CD4-positive, CD25-positive, alpha-beta regulatory T cell (primary cell): ENCODE measurements around the gene RNF34. TPM values are rescaled to one million over a fixed set of nuclear protein-coding genes. Genes with fewer than 3 reads are reported as not detected.

Source experiments
- ATAC-seq, 2 donors: fragments of 150-1000 bp; cut with Tn5 transposase; one replicate each; pipeline ENCODE4 v1.10.0; 2021; ENCODE audit warnings: low read depth in 2 of 2, moderate number of reproducible peaks in 2 of 2, moderate library complexity in 1 of 2
- DNase-seq, 3 donors: peaks; one replicate each; pipeline versions ENCODE4 v3.0.0 to v3.0.0-alpha.2; 2012 to 2022; ENCODE audit warnings: mixed read lengths in 1 of 3
- H3K27ac ChIP-seq: one replicate; pipeline ENCODE4 v1.7.0; 2013; ENCODE audit warnings: mild to moderate bottlenecking, low read length; ENCODE audit not compliant: insufficient read depth, poor library complexity, severe bottlenecking
- H3K27me3 ChIP-seq: one replicate; pipeline ENCODE4 v1.7.0; 2013; ENCODE audit warnings: low read length; ENCODE audit not compliant: control insufficient read depth, insufficient read depth
- H3K36me3 ChIP-seq: one replicate; pipeline ENCODE4 v1.7.0; 2013; ENCODE audit warnings: mild to moderate bottlenecking, low read length, moderate library complexity; ENCODE audit not compliant: control insufficient read depth, insufficient read depth
- H3K4me1 ChIP-seq: 2 replicates; pipeline ENCODE4 v1.7.0; 2013; ENCODE audit warnings: mild to moderate bottlenecking, low read length; ENCODE audit not compliant: insufficient read depth, control insufficient read depth, poor library complexity, severe bottlenecking
- H3K4me3 ChIP-seq: one replicate; pipeline ENCODE4 v1.7.0; 2013; ENCODE audit warnings: low read depth, mild to moderate bottlenecking, low read length, moderate library complexity
- H3K9me3 ChIP-seq, 2 experiments: 1 replicate in 1 of 2; 2 replicates in 1 of 2; pipeline ENCODE4 v1.7.0; 2013; ENCODE audit warnings: low read length in 2 of 2, mild to moderate bottlenecking in 1 of 2, moderate library complexity in 1 of 2; ENCODE audit not compliant: control insufficient read depth in 2 of 2
- H3K27ac Mint-ChIP-seq, 3 donors: one replicate each; pipeline ENCODE4 v1.8.0; 2020 to 2022; ENCODE audit warnings: mild to moderate bottlenecking in 3 of 3, mixed read lengths in 3 of 3, moderate library complexity in 2 of 3
- H3K27me3 Mint-ChIP-seq: one replicate; pipeline ENCODE4 v1.8.0; 2022; ENCODE audit warnings: mild to moderate bottlenecking, mixed read lengths
- H3K36me3 Mint-ChIP-seq: one replicate; pipeline ENCODE4 v1.8.0; 2020; ENCODE audit warnings: mixed read lengths
- H3K4me1 Mint-ChIP-seq, 4 donors: one replicate each; pipeline ENCODE4 v1.8.0; 2020 to 2022; ENCODE audit warnings: mixed read lengths in 4 of 4, mild to moderate bottlenecking in 1 of 4
- H3K4me3 Mint-ChIP-seq, 4 donors: one replicate each; pipeline ENCODE4 v1.8.0; 2020 to 2022; ENCODE audit warnings: mild to moderate bottlenecking in 4 of 4, mixed read lengths in 4 of 4, moderate library complexity in 3 of 4
- H3K9me3 Mint-ChIP-seq, 7 donors: one replicate each; pipeline ENCODE4 v1.8.0; 2020 to 2022; ENCODE audit warnings: mixed read lengths in 7 of 7, mild to moderate bottlenecking in 3 of 7, moderate library complexity in 2 of 7
- polyA plus RNA-seq, 4 donors: library from polyadenylated mRNA; unstranded; fragments of 300-500 nt; fragmentation: Illumina TruSeq; gene quantifications; one replicate each; pipeline ENCODE4 v1.2.3, GENCODE V29; 2021
- total RNA-seq: library from RNA; stranded (reverse); gene quantifications from one replicate; pipeline ENCODE4 v1.2.3, GENCODE V29; 2022

Gene RNF34
- total and polyA plus RNA-seq, 5 donors from 2014 or later: 59.1 to 84.9 (median 72.4) TPM

DNA sequence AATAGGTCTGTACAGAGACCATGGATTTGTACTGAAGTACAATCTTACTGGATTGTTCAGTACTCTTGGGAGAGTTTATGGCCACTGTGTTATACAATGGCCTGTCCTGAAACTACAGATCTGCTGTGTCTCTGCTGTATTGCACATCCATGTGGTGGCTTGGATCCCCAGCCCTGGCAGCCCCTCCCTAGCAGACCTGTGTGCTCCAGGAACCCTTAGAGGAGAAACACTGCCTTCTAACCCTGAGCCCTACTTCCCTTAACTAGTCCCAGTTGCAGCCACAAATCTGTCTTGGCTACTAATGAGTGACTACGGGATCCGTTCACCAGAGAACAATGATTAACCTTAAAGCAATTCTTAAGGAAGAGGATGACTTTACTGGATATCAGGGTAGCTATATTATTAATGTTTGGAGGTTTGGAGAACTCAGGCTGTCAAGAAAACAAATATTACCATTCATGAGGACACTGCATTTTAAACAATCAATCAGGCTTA is 27.7 kb downstream of the RNF34 start:
- no peaks in the 10 kb centered on the region for H3K4me1 ChIP-seq
- no peaks in the 10 kb centered on the region for H3K27me3 Mint-ChIP-seq
- H3K4me1 Mint-ChIP-seq: peaks cover 0 to 9% (median 4%) of the 10 kb centered on the region in 4 donors
- H3K27ac Mint-ChIP-seq: no peak overlapping the region
- ATAC-seq: peak in 1 of 2 donors; percentile 9
- H3K27ac ChIP-seq: no peak overlapping the region
- peaks cover 0 to 2% (median 0%) of the 10 kb centered on the region in 7 donors for H3K9me3 Mint-ChIP-seq
- no peak for DNase-seq
- H3K4me3 ChIP-seq: no peak overlapping the region
- no peaks in the 10 kb centered on the region for H3K27me3 ChIP-seq
- no peaks in the 10 kb centered on the region for H3K9me3 ChIP-seq
- H3K36me3 ChIP-seq: peaks cover 96% of the 10 kb centered on the region
- H3K4me3 Mint-ChIP-seq: no peak overlapping the region
- peaks cover 43% of the 10 kb centered on the region for H3K36me3 Mint-ChIP-seq

- Histone ChIP-seq H3K27ac (no peak overlapping the region), H3K9me3 (no peaks in the 10 kb centered on the region), H3K4me3 (no peak overlapping the region), H3K4me1 (no peaks in the 10 kb centered on the region), H3K27me3 (no peaks in the 10 kb centered on the region), H3K36me3 (peaks cover 94% of the 10 kb centered on the region)
- DNase-seq: no peak
- Mint-ChIP-seq H3K27ac (no peak overlapping the region), H3K9me3 (peaks cover 0 to 2% (median 0%) of the 10 kb centered on the region in 7 donors), H3K36me3 (peaks cover 43% of the 10 kb centered on the region), H3K4me3 (no peak overlapping the region), H3K27me3 (no peaks in the 10 kb centered on the region), H3K4me1 (peaks cover 0 to 9% (median 4%) of the 10 kb centered on the region in 4 donors)
- no peak for ATAC-seq
These were observed 29.0 kb downstream of the RNF34 start for GRCh38 chr12:121428883-121429282.

DNA sequence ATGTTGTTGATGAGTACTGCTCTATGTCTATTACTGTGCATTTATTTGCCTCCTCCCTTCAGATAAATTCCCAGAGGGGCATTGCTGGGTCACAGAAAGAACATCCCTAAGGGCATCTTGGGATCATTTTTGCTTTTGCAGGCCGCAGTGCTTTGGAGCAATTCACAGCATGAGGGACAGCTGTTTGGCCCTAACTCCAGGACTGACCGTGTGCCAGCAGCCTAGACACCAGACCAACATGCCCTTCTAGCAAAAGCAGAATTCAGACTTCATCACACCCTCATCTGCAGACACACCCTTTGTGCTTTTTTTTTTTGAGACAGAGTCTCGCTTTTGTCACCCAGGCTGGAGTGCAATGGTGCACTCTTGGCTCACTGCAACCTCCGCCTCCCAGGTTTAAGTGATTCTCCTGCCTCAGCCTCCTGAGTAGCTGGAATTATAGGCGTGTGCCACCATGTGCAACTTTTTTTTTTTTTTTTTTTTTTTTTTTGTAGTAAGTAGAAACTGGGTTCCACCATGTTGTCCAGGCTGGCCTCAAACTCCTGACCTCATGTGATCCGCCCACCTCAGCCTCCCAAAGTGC is 31.0 kb downstream of the RNF34 start:
- no peaks in the 10 kb centered on the region for H3K27me3 Mint-ChIP-seq
- Histone ChIP-seq H3K27me3 (no peaks in the 10 kb centered on the region), H3K27ac (no peak overlapping the region), H3K4me3 (no peak overlapping the region), H3K36me3 (peaks cover 86% of the 10 kb centered on the region), H3K9me3 (no peaks in the 10 kb centered on the region), H3K4me1 (no peaks in the 10 kb centered on the region)
- H3K4me1 Mint-ChIP-seq: peaks cover 0 to 13% (median 5%) of the 10 kb centered on the region in 4 donors
- no peak overlapping the region for H3K4me3 Mint-ChIP-seq
- H3K27ac Mint-ChIP-seq: peak overlapping the region in 2 of 3 donors; percentile 26 to 31
- H3K9me3 Mint-ChIP-seq: peaks cover 0 to 2% (median 0%) of the 10 kb centered on the region in 7 donors
- no peak for DNase-seq
- peaks cover 49% of the 10 kb centered on the region for H3K36me3 Mint-ChIP-seq
- ATAC-seq: no peak

DNA sequence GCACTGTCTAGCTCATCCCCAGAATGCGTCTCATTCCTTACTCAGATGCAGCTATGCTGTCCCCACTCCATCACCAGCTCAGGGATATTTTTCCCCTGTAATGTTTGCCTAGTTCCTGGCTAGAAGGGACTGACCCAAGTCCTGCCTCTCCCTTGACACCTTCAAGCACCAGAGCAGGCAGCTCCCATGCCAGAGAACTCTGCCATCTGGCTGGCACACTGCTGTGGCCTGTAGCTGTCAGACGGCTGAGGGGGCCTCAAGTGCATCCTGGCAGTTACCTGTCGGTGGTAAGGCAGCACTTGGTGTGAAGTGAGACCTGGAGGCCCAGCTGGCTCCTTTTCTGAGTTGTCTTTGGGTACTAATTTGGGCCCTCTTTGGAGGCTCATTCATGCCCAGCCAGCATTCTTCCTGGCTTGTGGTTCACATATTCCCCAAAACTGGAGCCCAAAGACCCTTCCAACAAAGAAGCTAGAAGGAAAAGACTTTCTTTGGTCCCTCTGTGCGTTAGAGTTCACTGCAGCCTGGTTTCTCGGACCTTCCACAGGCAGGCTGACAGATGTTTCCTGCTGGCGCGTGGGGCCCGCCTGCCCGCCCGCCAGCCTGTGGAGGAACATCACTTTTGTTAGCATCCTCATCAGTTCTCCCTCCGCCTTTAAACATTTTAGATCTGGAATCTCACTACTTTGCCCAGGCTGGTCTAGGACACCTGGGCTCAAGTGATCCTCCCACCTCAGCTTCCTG is 33.0 kb downstream of the RNF34 start:
- Mint-ChIP-seq H3K4me1 (peaks cover 0 to 13% (median 5%) of the 10 kb centered on the region in 4 donors), H3K27ac (peak overlapping the region; percentile 52 to 84 (median 76)), H3K36me3 (peaks cover 51% of the 10 kb centered on the region), H3K4me3 (no peak overlapping the region), H3K9me3 (peaks cover 0 to 3% (median 0%) of the 10 kb centered on the region in 7 donors), H3K27me3 (no peaks in the 10 kb centered on the region)
- Histone ChIP-seq H3K4me3 (no peak overlapping the region), H3K27me3 (no peaks in the 10 kb centered on the region), H3K4me1 (no peaks in the 10 kb centered on the region), H3K9me3 (peaks cover 0 to 4% of the 10 kb centered on the region in 2 experiments), H3K27ac (no peak overlapping the region), H3K36me3 (peaks cover 81% of the 10 kb centered on the region)
- ATAC-seq (no peak), DNase-seq (no peak)

DNA sequence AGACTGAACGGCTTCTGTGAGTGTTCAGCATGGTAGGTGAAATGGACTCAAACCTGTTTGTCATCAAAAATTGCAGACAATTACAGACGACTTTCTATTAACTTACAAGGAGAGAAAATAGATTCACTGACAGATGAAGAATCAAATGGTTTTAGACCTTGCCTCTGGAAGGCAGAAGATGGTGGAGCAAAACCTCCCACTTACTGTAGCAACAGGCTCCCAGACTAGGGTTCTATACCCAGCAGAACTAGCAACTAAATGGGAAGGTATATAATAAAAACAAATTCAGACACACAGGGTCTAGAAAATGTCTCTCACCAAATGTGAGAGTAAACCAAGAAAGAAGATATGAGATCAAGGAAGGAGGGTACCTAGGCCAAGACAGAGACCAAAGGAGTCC is 36.8 kb downstream of the RNF34 start:
- no peak for ATAC-seq
- Histone ChIP-seq H3K9me3 (peaks cover 0 to 4% of the 10 kb centered on the region in 2 experiments), H3K27me3 (no peaks in the 10 kb centered on the region), H3K4me1 (no peaks in the 10 kb centered on the region), H3K36me3 (peaks cover 70% of the 10 kb centered on the region), H3K4me3 (no peak overlapping the region), H3K27ac (no peak overlapping the region)
- no peak for DNase-seq
- Mint-ChIP-seq H3K4me3 (no peak overlapping the region), H3K9me3 (peaks cover 0 to 3% (median 0%) of the 10 kb centered on the region in 7 donors), H3K36me3 (peaks cover 48% of the 10 kb centered on the region), H3K27me3 (no peaks in the 10 kb centered on the region), H3K4me1 (peaks cover 0 to 9% (median 3%) of the 10 kb centered on the region in 4 donors), H3K27ac (no peak overlapping the region)

GRCh38 chr12:121438905-121439304 is 39.0 kb downstream of the RNF34 start:
- H3K4me3 Mint-ChIP-seq: no peak overlapping the region
- no peak for ATAC-seq
- H3K4me3 ChIP-seq: no peak overlapping the region
- H3K9me3 Mint-ChIP-seq: peaks cover 0 to 3% (median 0%) of the 10 kb centered on the region in 7 donors
- no peaks in the 10 kb centered on the region for H3K27me3 Mint-ChIP-seq
- H3K4me1 Mint-ChIP-seq: peaks cover 0 to 9% (median 2%) of the 10 kb centered on the region in 4 donors
- no peak overlapping the region for H3K27ac ChIP-seq
- H3K36me3 Mint-ChIP-seq: peaks cover 43% of the 10 kb centered on the region
- DNase-seq: no peak
- H3K27ac Mint-ChIP-seq: no peak overlapping the region
- H3K9me3 ChIP-seq: peaks cover 0 to 4% of the 10 kb centered on the region in 2 experiments
- H3K4me1 ChIP-seq: no peaks in the 10 kb centered on the region
- no peaks in the 10 kb centered on the region for H3K27me3 ChIP-seq
- H3K36me3 ChIP-seq: peaks cover 58% of the 10 kb centered on the region

- Mint-ChIP-seq H3K27ac (no peak overlapping the region), H3K36me3 (peaks cover 42% of the 10 kb centered on the region), H3K27me3 (no peaks in the 10 kb centered on the region), H3K4me1 (peaks cover 0 to 9% (median 2%) of the 10 kb centered on the region in 4 donors), H3K9me3 (peaks cover 0 to 3% (median 0%) of the 10 kb centered on the region in 7 donors), H3K4me3 (no peak overlapping the region)
- Histone ChIP-seq H3K4me3 (no peak overlapping the region), H3K9me3 (peaks cover 0 to 4% of the 10 kb centered on the region in 2 experiments), H3K36me3 (peaks cover 60% of the 10 kb centered on the region), H3K4me1 (no peaks in the 10 kb centered on the region), H3K27me3 (no peaks in the 10 kb centered on the region), H3K27ac (no peak overlapping the region)
- ATAC-seq (no peak), DNase-seq (no peak)
These were observed 39.8 kb downstream of the RNF34 start for GRCh38 chr12:121439715-121440114.
